ENCODE measurements around the gene GMDS.

- TF ChIP-seq POLR2AphosphoS5 (IDR thresholded peaks at IDR 0.05; ENCODE audit: insufficient read depth in 1 of 2, low read depth in 1 of 2) (no peak), CTCF (IDR thresholded peaks at IDR 0.05) (no peak)
Measured at GRCh38 chr6:1720620-1721322, 524.6 kb downstream of the GMDS start.

Measured in vagina (tissue), 2 donors.